ENCODE measurements around the gene TMEM59L. TPM values are rescaled to one million over a fixed set of nuclear protein-coding genes. Genes with fewer than 3 reads are reported as not detected.
A peak's percentile ranks its signal among the peaks of the same experiment; 100 is the strongest.

TMEM59L gene
- total and polyA plus RNA-seq, 9 of the 15 experiments (the other 6 are each of a cell fraction or from before 2014, with no cell fraction given): 0.37 TPM; not detected in 8

DNA sequence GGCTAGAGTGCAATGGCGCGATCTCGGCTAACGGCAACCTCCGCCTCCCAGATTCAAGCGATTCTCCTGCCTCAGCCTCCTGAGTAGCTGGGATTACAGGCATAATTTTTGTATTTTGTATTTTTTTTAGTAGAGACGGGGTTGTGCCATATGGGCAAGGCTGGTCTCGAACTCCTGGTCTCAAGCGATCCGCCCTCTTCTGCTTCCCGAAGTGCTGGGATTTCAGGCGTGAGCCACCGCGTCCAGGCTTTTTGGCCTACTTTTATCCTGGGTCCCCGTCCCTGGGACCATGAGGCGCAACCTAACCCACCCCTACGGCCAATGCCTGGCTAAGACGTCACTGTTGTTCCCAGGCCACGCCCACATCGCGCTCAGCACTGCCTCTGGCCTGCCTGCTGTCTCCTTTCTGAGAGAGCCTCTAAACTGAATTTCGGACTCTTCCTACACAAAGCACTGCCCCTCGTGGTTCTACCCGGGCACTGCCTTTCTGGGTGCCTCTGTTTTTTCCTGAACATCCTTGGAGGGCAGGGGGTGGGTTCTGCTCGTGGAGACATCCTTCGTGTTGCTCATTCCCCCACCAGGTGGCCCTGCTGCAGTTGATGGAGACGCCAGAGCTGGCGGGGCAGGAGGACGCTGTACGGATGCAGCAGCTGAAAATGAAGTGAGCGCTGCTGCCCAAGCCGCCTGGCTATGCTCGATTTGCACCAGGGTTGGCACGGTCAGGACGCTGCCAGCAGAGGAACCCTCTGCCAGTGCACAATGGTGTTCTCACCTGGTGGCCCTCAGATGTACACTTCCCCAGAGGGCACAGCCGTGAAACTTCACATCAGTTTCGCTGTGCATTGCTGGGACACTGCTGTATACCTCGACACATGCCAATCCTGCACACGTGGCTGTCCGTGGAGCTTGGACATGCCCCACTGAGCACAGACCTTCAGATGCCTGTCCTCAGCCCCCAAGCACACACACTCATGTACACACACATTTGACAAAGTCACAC is 22.1 kb upstream of the TMEM59L start (continued):
- TF ChIP-seq ADNP (tag; IDR thresholded peaks at IDR 0.05) (peak; percentile 58; the same call in 1 of the 2 replicates), MED1 (CRISPR knock-in tag; IDR thresholded peaks at IDR 0.05; ENCODE audit: borderline replicate concordance) (no peak), POLR2G (IDR thresholded peaks at IDR 0.05; ENCODE audit: low read depth, low read length) (peak; percentile 67), CHCHD3 (CRISPR knock-in tag; IDR thresholded peaks at IDR 0.05) (no peak), SIN3A (IDR thresholded peaks at IDR 0.05; ENCODE audit: borderline replicate concordance in 2 of 2, control insufficient read depth in 1 of 2, low read depth in 2 of 2, low read length in 2 of 2) (no peak; a peak in 1 of 4 replicates), SAFB2 (IDR thresholded peaks at IDR 0.05; ENCODE audit: borderline replicate concordance, low read depth, low read length, severe bottlenecking) (no peak), CREM (IDR thresholded peaks at IDR 0.05; ENCODE audit: low read depth) (peak; percentile 92), PYGO2 (tag; IDR thresholded peaks at IDR 0.05) (no peak), ZNF347 (CRISPR knock-in tag; IDR thresholded peaks at IDR 0.05; ENCODE audit: low read depth) (no peak), RBM39 (optimal IDR thresholded peaks at IDR 0.05; ENCODE audit: low read depth, low read length) (peak; percentile 7), ZEB2 (IDR thresholded peaks at IDR 0.05) (peak; percentile 46; the same call in 1 of the 2 replicates), SREBF1 (IDR thresholded peaks at IDR 0.05; ENCODE audit: borderline replicate concordance, low read depth, low read length) (no peak), XRCC5 (IDR thresholded peaks at IDR 0.05; ENCODE audit: low read depth, low read length) (peak; percentile 34; the same call in 1 of the 2 replicates), MAZ (CRISPR knock-in tag; conservative IDR thresholded peaks at IDR 0.05 in 1 of 2, IDR thresholded peaks at IDR 0.05 in 1 of 2) (peak; percentile 26 to 61; a peak in 3 of 4 replicates), FOXP1 (CRISPR knock-in tag; IDR thresholded peaks at IDR 0.05) (0 out of 2 replicates have a peak, but pooled peaks have one; percentile 64)
- TF ChIP-seq, protein P1, sequence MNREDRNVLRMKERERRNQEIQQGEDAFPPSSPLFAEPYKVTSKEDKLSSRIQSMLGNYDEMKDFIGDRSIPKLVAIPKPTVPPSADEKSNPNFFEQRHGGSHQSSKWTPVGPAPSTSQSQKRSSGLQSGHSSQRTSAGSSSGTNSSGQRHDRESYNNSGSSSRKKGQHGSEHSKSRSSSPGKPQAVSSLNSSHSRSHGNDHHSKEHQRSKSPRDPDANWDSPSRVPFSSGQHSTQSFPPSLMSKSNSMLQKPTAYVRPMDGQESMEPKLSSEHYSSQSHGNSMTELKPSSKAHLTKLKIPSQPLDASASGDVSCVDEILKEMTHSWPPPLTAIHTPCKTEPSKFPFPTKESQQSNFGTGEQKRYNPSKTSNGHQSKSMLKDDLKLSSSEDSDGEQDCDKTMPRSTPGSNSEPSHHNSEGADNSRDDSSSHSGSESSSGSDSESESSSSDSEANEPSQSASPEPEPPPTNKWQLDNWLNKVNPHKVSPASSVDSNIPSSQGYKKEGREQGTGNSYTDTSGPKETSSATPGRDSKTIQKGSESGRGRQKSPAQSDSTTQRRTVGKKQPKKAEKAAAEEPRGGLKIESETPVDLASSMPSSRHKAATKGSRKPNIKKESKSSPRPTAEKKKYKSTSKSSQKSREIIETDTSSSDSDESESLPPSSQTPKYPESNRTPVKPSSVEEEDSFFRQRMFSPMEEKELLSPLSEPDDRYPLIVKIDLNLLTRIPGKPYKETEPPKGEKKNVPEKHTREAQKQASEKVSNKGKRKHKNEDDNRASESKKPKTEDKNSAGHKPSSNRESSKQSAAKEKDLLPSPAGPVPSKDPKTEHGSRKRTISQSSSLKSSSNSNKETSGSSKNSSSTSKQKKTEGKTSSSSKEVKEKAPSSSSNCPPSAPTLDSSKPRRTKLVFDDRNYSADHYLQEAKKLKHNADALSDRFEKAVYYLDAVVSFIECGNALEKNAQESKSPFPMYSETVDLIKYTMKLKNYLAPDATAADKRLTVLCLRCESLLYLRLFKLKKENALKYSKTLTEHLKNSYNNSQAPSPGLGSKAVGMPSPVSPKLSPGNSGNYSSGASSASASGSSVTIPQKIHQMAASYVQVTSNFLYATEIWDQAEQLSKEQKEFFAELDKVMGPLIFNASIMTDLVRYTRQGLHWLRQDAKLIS (CRISPR knock-in tag; IDR thresholded peaks at IDR 0.05): no peak
- TF ChIP-seq, protein P2, sequence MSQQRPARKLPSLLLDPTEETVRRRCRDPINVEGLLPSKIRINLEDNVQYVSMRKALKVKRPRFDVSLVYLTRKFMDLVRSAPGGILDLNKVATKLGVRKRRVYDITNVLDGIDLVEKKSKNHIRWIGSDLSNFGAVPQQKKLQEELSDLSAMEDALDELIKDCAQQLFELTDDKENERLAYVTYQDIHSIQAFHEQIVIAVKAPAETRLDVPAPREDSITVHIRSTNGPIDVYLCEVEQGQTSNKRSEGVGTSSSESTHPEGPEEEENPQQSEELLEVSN (IDR thresholded peaks at IDR 0.05; ENCODE audit: borderline replicate concordance in 1 of 2, extremely low read depth in 1 of 2, insufficient read depth in 1 of 2, insufficient read length in 1 of 2, low read depth in 1 of 2, low read length in 1 of 2, poor library complexity in 1 of 2, severe bottlenecking in 1 of 2): peak in 1 of 2 experiments; percentile 54
- TF ChIP-seq, protein P3, sequence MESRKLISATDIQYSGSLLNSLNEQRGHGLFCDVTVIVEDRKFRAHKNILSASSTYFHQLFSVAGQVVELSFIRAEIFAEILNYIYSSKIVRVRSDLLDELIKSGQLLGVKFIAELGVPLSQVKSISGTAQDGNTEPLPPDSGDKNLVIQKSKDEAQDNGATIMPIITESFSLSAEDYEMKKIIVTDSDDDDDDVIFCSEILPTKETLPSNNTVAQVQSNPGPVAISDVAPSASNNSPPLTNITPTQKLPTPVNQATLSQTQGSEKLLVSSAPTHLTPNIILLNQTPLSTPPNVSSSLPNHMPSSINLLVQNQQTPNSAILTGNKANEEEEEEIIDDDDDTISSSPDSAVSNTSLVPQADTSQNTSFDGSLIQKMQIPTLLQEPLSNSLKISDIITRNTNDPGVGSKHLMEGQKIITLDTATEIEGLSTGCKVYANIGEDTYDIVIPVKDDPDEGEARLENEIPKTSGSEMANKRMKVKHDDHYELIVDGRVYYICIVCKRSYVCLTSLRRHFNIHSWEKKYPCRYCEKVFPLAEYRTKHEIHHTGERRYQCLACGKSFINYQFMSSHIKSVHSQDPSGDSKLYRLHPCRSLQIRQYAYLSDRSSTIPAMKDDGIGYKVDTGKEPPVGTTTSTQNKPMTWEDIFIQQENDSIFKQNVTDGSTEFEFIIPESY (CRISPR knock-in tag; IDR thresholded peaks at IDR 0.05): peak; percentile 89
